Measurements from ENCODE around the gene GPHB5.

Gene GPHB5

GRCh38 chr14:63357841-63358240 lies 39.1 kb upstream of the GPHB5 start:
- peaks cover 0 to 4% of the 10 kb centered on the region in 2 donors for H3K9me3 ChIP-seq (replicated peaks in 1 of 2; ENCODE audit: control insufficient read depth in 2 of 2, insufficient read depth in 1 of 2, low read depth in 1 of 2, low read length in 2 of 2)
- H2BK5ac ChIP-seq (ENCODE audit: low read length), result no peak overlapping the region
- no peaks in the 10 kb centered on the region for H3K36me3 ChIP-seq (replicated peaks in 1 of 2; ENCODE audit: control insufficient read depth in 2 of 2, insufficient read depth in 2 of 2, low read length in 2 of 2)
- H3K9ac ChIP-seq (ENCODE audit: low read depth, low read length, poor library complexity), result no peak overlapping the region
- H2BK120ac ChIP-seq (ENCODE audit: low read depth, low read length), result no peak overlapping the region
- no peak overlapping the region for H3K27ac ChIP-seq (replicated peaks; ENCODE audit: low read length)
- peaks cover 10% of the 10 kb centered on the region in 2 donors for H3K4me1 ChIP-seq (ENCODE audit: control insufficient read depth in 2 of 2, insufficient read depth in 1 of 2, low read depth in 1 of 2, low read length in 2 of 2)
- no peaks in the 10 kb centered on the region for H3K79me1 ChIP-seq (ENCODE audit: low read depth, low read length)
- no peak overlapping the region for H4K8ac ChIP-seq (ENCODE audit: low read depth, low read length)
- DNase-seq (ENCODE audit: low spot score), result no peak
- no peak overlapping the region for H4K91ac ChIP-seq (ENCODE audit: low read depth, low read length, poor library complexity)
- no peak overlapping the region for H2AFZ ChIP-seq (ENCODE audit: low read length)
- no peak overlapping the region for H3K23ac ChIP-seq (ENCODE audit: low read depth, low read length, poor library complexity)
- no peak overlapping the region for H2BK12ac ChIP-seq (ENCODE audit: low read length)
- H3K18ac ChIP-seq (ENCODE audit: low read length), result no peak overlapping the region
- no CpG with 5 or more reads among the region's 7 CpGs for WGBS, 2 donors (ENCODE audit: extremely low coverage in 2 of 2, insufficient read length in 2 of 2, insufficient replicate concordance in 1 of 2)
- no peak overlapping the region for H2BK15ac ChIP-seq (ENCODE audit: low read length)
- no peak overlapping the region for H3K4ac ChIP-seq (ENCODE audit: low read length)
- H3K14ac ChIP-seq (ENCODE audit: low read length), result no peak overlapping the region
- H3K4me3 ChIP-seq (ENCODE audit: low read length in 2 of 2), result no peak overlapping the region
- peaks cover 0 to 10% (median 0%) of the 10 kb centered on the region in 3 experiments for H3K27me3 ChIP-seq (ENCODE audit: control insufficient read depth in 3 of 3, insufficient read depth in 3 of 3, low read depth in 1 of 3, low read length in 3 of 3)
- no peak overlapping the region for H2AK5ac ChIP-seq (ENCODE audit: low read depth, low read length)
- no peak overlapping the region for H3K4me2 ChIP-seq (ENCODE audit: insufficient read depth, low read length, poor library complexity, severe bottlenecking)

- Histone ChIP-seq H3K18ac (ENCODE audit: low read length) (no peak overlapping the region), H3K4me3 (ENCODE audit: low read length in 2 of 2) (no peak overlapping the region), H3K4me1 (ENCODE audit: control insufficient read depth in 2 of 2, insufficient read depth in 1 of 2, low read depth in 1 of 2, low read length in 2 of 2) (peaks cover 0 to 5% of the 10 kb centered on the region in 2 donors), H3K4me2 (ENCODE audit: insufficient read depth, low read length, poor library complexity, severe bottlenecking) (no peak overlapping the region), H3K36me3 (replicated peaks in 1 of 2; ENCODE audit: control insufficient read depth in 2 of 2, insufficient read depth in 2 of 2, low read length in 2 of 2) (no peaks in the 10 kb centered on the region), H3K27ac (replicated peaks; ENCODE audit: low read length) (no peak overlapping the region), H2BK120ac (ENCODE audit: low read depth, low read length) (no peak overlapping the region), H2BK5ac (ENCODE audit: low read length) (no peak overlapping the region), H2AFZ (ENCODE audit: low read length) (no peak overlapping the region), H4K91ac (ENCODE audit: low read depth, low read length, poor library complexity) (no peak overlapping the region), H3K23ac (ENCODE audit: low read depth, low read length, poor library complexity) (no peak overlapping the region), H2BK12ac (ENCODE audit: low read length) (no peak overlapping the region), H3K79me1 (ENCODE audit: low read depth, low read length) (no peaks in the 10 kb centered on the region), H3K9me3 (replicated peaks in 1 of 2; ENCODE audit: control insufficient read depth in 2 of 2, insufficient read depth in 1 of 2, low read depth in 1 of 2, low read length in 2 of 2) (peaks cover 0 to 2% of the 10 kb centered on the region in 2 donors), H2AK5ac (ENCODE audit: low read depth, low read length) (no peak overlapping the region), H3K9ac (ENCODE audit: low read depth, low read length, poor library complexity) (no peak overlapping the region), H2BK15ac (ENCODE audit: low read length) (no peak overlapping the region), H3K4ac (ENCODE audit: low read length) (no peak overlapping the region), H3K27me3 (ENCODE audit: control insufficient read depth in 3 of 3, insufficient read depth in 3 of 3, low read depth in 1 of 3, low read length in 3 of 3) (no peaks in the 10 kb centered on the region), H4K8ac (ENCODE audit: low read depth, low read length) (no peak overlapping the region), H3K14ac (ENCODE audit: low read length) (no peak overlapping the region)
- no CpG with 5 or more reads among the region's 3 CpGs for WGBS, 2 donors (ENCODE audit: extremely low coverage in 2 of 2, insufficient read length in 2 of 2, insufficient replicate concordance in 1 of 2)
- DNase-seq (ENCODE audit: low spot score), result no peak
Measured at GRCh38 chr14:63345826-63346225, 27.1 kb upstream of the GPHB5 start.

- no peak for DNase-seq (ENCODE audit: low spot score)
- no peak overlapping the region for H3K23ac ChIP-seq (ENCODE audit: low read depth, low read length, poor library complexity)
- H4K8ac ChIP-seq (ENCODE audit: low read depth, low read length), result no peak overlapping the region
- H3K14ac ChIP-seq (ENCODE audit: low read length), result no peak overlapping the region
- no peak overlapping the region for H2BK5ac ChIP-seq (ENCODE audit: low read length)
- no peak overlapping the region for H3K9ac ChIP-seq (ENCODE audit: low read depth, low read length, poor library complexity)
- H3K4ac ChIP-seq (ENCODE audit: low read length), result no peak overlapping the region
- no peaks in the 10 kb centered on the region for H3K36me3 ChIP-seq (replicated peaks in 1 of 2; ENCODE audit: control insufficient read depth in 2 of 2, insufficient read depth in 2 of 2, low read length in 2 of 2)
- H3K4me2 ChIP-seq (ENCODE audit: insufficient read depth, low read length, poor library complexity, severe bottlenecking), result no peak overlapping the region
- H2BK12ac ChIP-seq (ENCODE audit: low read length), result no peak overlapping the region
- no peaks in the 10 kb centered on the region for H3K79me1 ChIP-seq (ENCODE audit: low read depth, low read length)
- H3K27ac ChIP-seq (replicated peaks; ENCODE audit: low read length), result no peak overlapping the region
- H4K91ac ChIP-seq (ENCODE audit: low read depth, low read length, poor library complexity), result no peak overlapping the region
- no peak overlapping the region for H2BK15ac ChIP-seq (ENCODE audit: low read length)
- H3K27me3 ChIP-seq (ENCODE audit: control insufficient read depth in 3 of 3, insufficient read depth in 3 of 3, low read depth in 1 of 3, low read length in 3 of 3), result no peaks in the 10 kb centered on the region
- H2AK5ac ChIP-seq (ENCODE audit: low read depth, low read length), result no peak overlapping the region
- H3K9me3 ChIP-seq (replicated peaks in 1 of 2; ENCODE audit: control insufficient read depth in 2 of 2, insufficient read depth in 1 of 2, low read depth in 1 of 2, low read length in 2 of 2), result peaks cover 0 to 2% of the 10 kb centered on the region in 2 donors
- no CpG with 5 or more reads among the region's 4 CpGs for WGBS, 2 donors (ENCODE audit: extremely low coverage in 2 of 2, insufficient read length in 2 of 2, insufficient replicate concordance in 1 of 2)
- no peak overlapping the region for H3K4me3 ChIP-seq (ENCODE audit: low read length in 2 of 2)
- H2AFZ ChIP-seq (ENCODE audit: low read length), result no peak overlapping the region
- peaks cover 0 to 5% of the 10 kb centered on the region in 2 donors for H3K4me1 ChIP-seq (ENCODE audit: control insufficient read depth in 2 of 2, insufficient read depth in 1 of 2, low read depth in 1 of 2, low read length in 2 of 2)
- no peak overlapping the region for H2BK120ac ChIP-seq (ENCODE audit: low read depth, low read length)
- no peak overlapping the region for H3K18ac ChIP-seq (ENCODE audit: low read length)
Measured at GRCh38 chr14:63344336-63344735, 25.6 kb upstream of the GPHB5 start.

GRCh38 chr14:63343878-63344277 lies 25.1 kb upstream of the GPHB5 start:
- Histone ChIP-seq H3K36me3 (replicated peaks in 1 of 2; ENCODE audit: control insufficient read depth in 2 of 2, insufficient read depth in 2 of 2, low read length in 2 of 2) (no peaks in the 10 kb centered on the region), H3K79me1 (ENCODE audit: low read depth, low read length) (no peaks in the 10 kb centered on the region), H2BK12ac (ENCODE audit: low read length) (no peak overlapping the region), H2AK5ac (ENCODE audit: low read depth, low read length) (no peak overlapping the region), H2AFZ (ENCODE audit: low read length) (no peak overlapping the region), H3K9ac (ENCODE audit: low read depth, low read length, poor library complexity) (no peak overlapping the region), H2BK15ac (ENCODE audit: low read length) (no peak overlapping the region), H3K4me3 (ENCODE audit: low read length in 2 of 2) (no peak overlapping the region), H3K9me3 (replicated peaks in 1 of 2; ENCODE audit: control insufficient read depth in 2 of 2, insufficient read depth in 1 of 2, low read depth in 1 of 2, low read length in 2 of 2) (peaks cover 0 to 2% of the 10 kb centered on the region in 2 donors), H4K91ac (ENCODE audit: low read depth, low read length, poor library complexity) (no peak overlapping the region), H3K4me1 (ENCODE audit: control insufficient read depth in 2 of 2, insufficient read depth in 1 of 2, low read depth in 1 of 2, low read length in 2 of 2) (peaks cover 0 to 5% of the 10 kb centered on the region in 2 donors), H3K18ac (ENCODE audit: low read length) (no peak overlapping the region), H3K14ac (ENCODE audit: low read length) (no peak overlapping the region), H3K4ac (ENCODE audit: low read length) (no peak overlapping the region), H3K4me2 (ENCODE audit: insufficient read depth, low read length, poor library complexity, severe bottlenecking) (no peak overlapping the region), H3K27ac (replicated peaks; ENCODE audit: low read length) (no peak overlapping the region), H2BK5ac (ENCODE audit: low read length) (no peak overlapping the region), H2BK120ac (ENCODE audit: low read depth, low read length) (no peak overlapping the region), H3K23ac (ENCODE audit: low read depth, low read length, poor library complexity) (no peak overlapping the region), H3K27me3 (ENCODE audit: control insufficient read depth in 3 of 3, insufficient read depth in 3 of 3, low read depth in 1 of 3, low read length in 3 of 3) (no peaks in the 10 kb centered on the region), H4K8ac (ENCODE audit: low read depth, low read length) (no peak overlapping the region)
- WGBS, 2 donors (ENCODE audit: extremely low coverage in 2 of 2, insufficient read length in 2 of 2, insufficient replicate concordance in 1 of 2), result no CpG with 5 or more reads among the region's 1 CpG
- no peak for DNase-seq (ENCODE audit: low spot score)
